Measurements from ENCODE around the gene PGM2L1. TPM values are rescaled to one million over a fixed set of nuclear protein-coding genes. Genes with fewer than 3 reads are reported as not detected.

Gene PGM2L1
- total and polyA plus RNA-seq, 2 donors (not counting 1 experiment from before 2014, with no cell fraction given) = 1.6 to 8.4 TPM

- Histone ChIP-seq H3K4me3 (ENCODE audit: control extremely low read depth in 1 of 5, extremely low read depth in 1 of 5, insufficient read depth in 1 of 5, low read depth in 2 of 5, low read length in 4 of 5) (no peak overlapping the region), H3K79me2 (ENCODE audit: control insufficient read depth, insufficient read depth, low read length) (no peaks in the 10 kb centered on the region), H3K27me3 (replicated peaks in 1 of 4; ENCODE audit: control extremely low read depth in 1 of 4, control insufficient read depth in 3 of 4, insufficient read depth in 4 of 4, low read length in 3 of 4) (peaks cover 0 to 6% (median 3%) of the 10 kb centered on the region in 4 experiments), H3K4me2 (replicated peaks; ENCODE audit: low read depth, low read length, poor library complexity, severe bottlenecking) (no peak overlapping the region), H3K9ac (ENCODE audit: low read length) (no peak overlapping the region), H2AFZ (ENCODE audit: insufficient read depth, low read depth, low read length, poor library complexity, severe bottlenecking) (no peak overlapping the region), H4K20me1 (ENCODE audit: control insufficient read depth, insufficient read depth, low read length, poor library complexity, severe bottlenecking) (no peaks in the 10 kb centered on the region), H3K4me1 (ENCODE audit: control insufficient read depth in 2 of 2, insufficient read depth in 2 of 2, low read length in 2 of 2) (peaks cover 5 to 8% of the 10 kb centered on the region in 2 donors), H3K36me3 (replicated peaks in 1 of 2; ENCODE audit: control extremely low read depth in 1 of 2, control insufficient read depth in 1 of 2, extremely low read depth in 1 of 2, insufficient read depth in 2 of 2, low read length in 1 of 2) (no peaks in the 10 kb centered on the region), H3K27ac (ENCODE audit: low read length in 2 of 2) (no peak overlapping the region), H3K9me3 (ENCODE audit: control extremely low read depth in 1 of 3, control insufficient read depth in 2 of 3, insufficient read depth in 1 of 3, low read length in 2 of 3) (no peaks in the 10 kb centered on the region)
- DNase-seq = no peak
- CTCF ChIA-PET = interaction anchor here (1.4 to 12.1 kb wide), 7 partner anchors 9 to 193 kb away, joined by 4 to 325 read pairs (median 31); partner anchors contain the start of gene PGM2L1
- no peak for ATAC-seq (ENCODE audit: low read depth)
- no peaks in the 10 kb centered on the region for H3K9me3 Mint-ChIP-seq (ENCODE audit: insufficient read depth)
- no peak overlapping the region for H3K4me3 Mint-ChIP-seq
- no peak overlapping the region for H3K27ac Mint-ChIP-seq
- TF ChIP-seq EZH2 (IDR thresholded peaks at IDR 0.05; ENCODE audit: borderline replicate concordance, insufficient read depth, low read depth, low read length, poor library complexity, severe bottlenecking) = no peak
- TF ChIP-seq CTCF (IDR thresholded peaks at IDR 0.05) = no peak
- POLR2A ChIA-PET = no interaction called here
- peaks cover 5% of the 10 kb centered on the region for H3K4me1 Mint-ChIP-seq
- intact Hi-C loops (cut with micrococcal nuclease) = no loop called here
- peaks cover 29% of the 10 kb centered on the region for H3K27me3 Mint-ChIP-seq
Measured at GRCh38 chr11:74447720-74448119, 49.5 kb upstream of the PGM2L1 start.

GRCh38 chr11:74446532-74446938 lies 48.3 kb upstream of the PGM2L1 start:
- DNase-seq (no peak), ATAC-seq (ENCODE audit: low read depth) (no peak)
- CTCF ChIA-PET = interaction anchor here (0.5 to 12.1 kb wide), 6 partner anchors 21 to 674 kb away, joined by 3 to 325 read pairs (median 3); partner anchors contain the start of gene KCNE3
- no CpG with 5 or more reads among the region's 1 CpG for WGBS (ENCODE audit: insufficient coverage)
- Histone ChIP-seq H3K27ac (ENCODE audit: low read length in 2 of 2) (no peak overlapping the region), H3K4me2 (replicated peaks; ENCODE audit: low read depth, low read length, poor library complexity, severe bottlenecking) (no peak overlapping the region), H3K36me3 (replicated peaks in 1 of 2; ENCODE audit: control extremely low read depth in 1 of 2, control insufficient read depth in 1 of 2, extremely low read depth in 1 of 2, insufficient read depth in 2 of 2, low read length in 1 of 2) (no peaks in the 10 kb centered on the region), H3K27me3 (replicated peaks in 1 of 4; ENCODE audit: control extremely low read depth in 1 of 4, control insufficient read depth in 3 of 4, insufficient read depth in 4 of 4, low read length in 3 of 4) (peaks cover 0 to 3% (median 1%) of the 10 kb centered on the region in 4 experiments), H3K4me1 (ENCODE audit: control insufficient read depth in 2 of 2, insufficient read depth in 2 of 2, low read length in 2 of 2) (peaks cover 5 to 8% of the 10 kb centered on the region in 2 donors), H3K9ac (ENCODE audit: low read length) (no peak overlapping the region), H4K20me1 (ENCODE audit: control insufficient read depth, insufficient read depth, low read length, poor library complexity, severe bottlenecking) (no peaks in the 10 kb centered on the region), H3K79me2 (ENCODE audit: control insufficient read depth, insufficient read depth, low read length) (no peaks in the 10 kb centered on the region), H2AFZ (ENCODE audit: insufficient read depth, low read depth, low read length, poor library complexity, severe bottlenecking) (no peak overlapping the region), H3K4me3 (ENCODE audit: control extremely low read depth in 1 of 5, extremely low read depth in 1 of 5, insufficient read depth in 1 of 5, low read depth in 2 of 5, low read length in 4 of 5) (no peak overlapping the region), H3K9me3 (ENCODE audit: control extremely low read depth in 1 of 3, control insufficient read depth in 2 of 3, insufficient read depth in 1 of 3, low read length in 2 of 3) (no peaks in the 10 kb centered on the region)
- H3K4me3 Mint-ChIP-seq = no peak overlapping the region
- H3K27me3 Mint-ChIP-seq = peaks cover 29% of the 10 kb centered on the region
- no peak overlapping the region for H3K27ac Mint-ChIP-seq
- H3K9me3 Mint-ChIP-seq (ENCODE audit: insufficient read depth) = no peaks in the 10 kb centered on the region
- TF ChIP-seq CTCF (IDR thresholded peaks at IDR 0.05) = no peak
- TF ChIP-seq EZH2 (IDR thresholded peaks at IDR 0.05; ENCODE audit: borderline replicate concordance, insufficient read depth, low read depth, low read length, poor library complexity, severe bottlenecking) = no peak
- peaks cover 5% of the 10 kb centered on the region for H3K4me1 Mint-ChIP-seq
- intact Hi-C loops (cut with micrococcal nuclease) = no loop called here
- POLR2A ChIA-PET = no interaction called here

All from B cell (primary cell).